Activated CD4-positive, alpha-beta T cell treated with anti-CD3 and anti-CD28 coated beads for 48 hours (primary cell): ENCODE measurements around the gene INPP4B.
"Not testable (repeated sequence)": the region's sequence is repeated elsewhere in the genome, so short reads cannot be mapped to it uniquely, and the experiment has no call there.

ENCODE experiments used
- DNase-seq: peaks from one replicate; pipeline ENCODE4 v3.0.0-alpha.2; 2020

INPP4B gene

DNA sequence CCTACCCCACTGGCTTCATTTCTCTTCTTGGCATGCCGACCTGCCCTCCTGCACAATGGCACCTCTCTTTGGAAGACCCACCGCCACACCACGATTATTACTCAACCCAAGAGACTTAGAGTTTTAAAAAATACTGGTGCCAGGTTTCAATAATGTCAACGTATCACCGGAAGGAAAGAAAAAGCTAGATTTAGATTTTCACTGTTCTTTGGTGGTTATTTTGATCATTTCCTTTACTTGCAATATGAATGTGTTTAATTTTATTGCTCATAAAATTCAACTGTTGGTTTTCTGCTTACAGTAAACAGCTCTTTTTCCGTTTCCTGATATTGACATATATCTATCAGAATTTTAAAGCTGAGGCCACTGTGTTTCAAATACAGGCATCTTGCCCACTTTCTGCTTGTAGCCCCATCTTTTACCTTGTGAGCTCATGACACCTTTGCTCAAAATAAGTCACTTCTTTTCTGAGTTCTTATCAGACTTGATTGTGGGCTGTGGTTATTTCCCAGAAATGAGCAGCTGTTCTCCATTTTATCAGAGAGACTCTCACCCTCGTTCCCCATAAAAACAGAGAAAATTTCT is 439.1 kb downstream of the INPP4B start:
- peak; percentile 65 for DNase-seq

DNA sequence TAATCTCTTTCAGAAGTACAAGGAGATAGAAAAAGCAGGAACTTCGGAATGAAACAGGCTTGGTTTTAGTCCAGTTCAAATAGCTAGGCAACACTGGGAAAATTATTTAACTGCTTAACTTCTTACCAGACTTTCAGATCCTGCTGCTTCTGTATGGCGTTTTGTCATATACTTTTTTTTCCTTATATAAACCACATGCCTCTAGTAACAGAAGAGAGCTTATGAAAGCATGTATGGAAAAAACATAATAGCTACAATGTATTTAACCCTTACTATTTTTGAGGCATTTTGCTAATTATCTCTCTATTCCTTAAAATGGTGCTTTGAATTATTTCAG is 439.6 kb downstream of the INPP4B start:
- DNase-seq = no peak

DNA sequence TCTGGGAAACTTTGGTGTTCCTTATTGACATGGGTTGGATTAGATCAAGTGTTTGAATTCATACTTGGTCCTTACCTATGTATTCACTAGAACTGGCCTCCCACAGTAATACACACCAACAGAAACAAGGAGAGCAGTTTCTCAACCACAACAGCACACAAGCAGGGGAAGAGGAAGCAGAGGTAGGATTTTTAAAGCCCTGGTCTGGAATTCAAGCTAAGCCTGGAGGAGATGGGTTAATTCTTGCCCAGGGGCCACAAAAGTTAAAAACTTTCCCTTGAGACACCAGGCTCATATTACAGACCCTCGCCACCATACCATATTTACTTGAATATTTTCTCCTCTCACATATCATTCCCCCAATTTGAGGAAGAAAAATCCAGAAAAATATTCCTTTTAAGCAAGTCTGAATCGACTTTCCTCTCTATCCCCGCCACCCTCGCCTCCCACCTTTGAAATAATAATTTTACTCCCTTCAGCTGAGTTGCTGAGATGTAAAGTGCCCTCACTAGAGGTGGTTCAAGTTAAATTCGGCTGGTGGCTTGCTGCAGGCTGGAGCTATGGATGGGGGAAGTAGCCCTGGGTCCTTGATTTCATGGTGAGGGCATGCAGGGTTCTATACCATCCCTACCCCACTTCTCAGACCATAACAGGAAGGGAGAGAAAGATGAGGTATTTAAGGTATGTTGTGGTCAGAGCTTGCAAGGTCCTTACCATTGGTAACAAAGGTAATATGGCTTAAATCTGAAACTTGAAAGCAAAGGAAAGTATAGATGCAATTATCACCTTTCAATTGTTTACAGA is 440.2 kb downstream of the INPP4B start:
- DNase-seq = peak; percentile 32

DNA sequence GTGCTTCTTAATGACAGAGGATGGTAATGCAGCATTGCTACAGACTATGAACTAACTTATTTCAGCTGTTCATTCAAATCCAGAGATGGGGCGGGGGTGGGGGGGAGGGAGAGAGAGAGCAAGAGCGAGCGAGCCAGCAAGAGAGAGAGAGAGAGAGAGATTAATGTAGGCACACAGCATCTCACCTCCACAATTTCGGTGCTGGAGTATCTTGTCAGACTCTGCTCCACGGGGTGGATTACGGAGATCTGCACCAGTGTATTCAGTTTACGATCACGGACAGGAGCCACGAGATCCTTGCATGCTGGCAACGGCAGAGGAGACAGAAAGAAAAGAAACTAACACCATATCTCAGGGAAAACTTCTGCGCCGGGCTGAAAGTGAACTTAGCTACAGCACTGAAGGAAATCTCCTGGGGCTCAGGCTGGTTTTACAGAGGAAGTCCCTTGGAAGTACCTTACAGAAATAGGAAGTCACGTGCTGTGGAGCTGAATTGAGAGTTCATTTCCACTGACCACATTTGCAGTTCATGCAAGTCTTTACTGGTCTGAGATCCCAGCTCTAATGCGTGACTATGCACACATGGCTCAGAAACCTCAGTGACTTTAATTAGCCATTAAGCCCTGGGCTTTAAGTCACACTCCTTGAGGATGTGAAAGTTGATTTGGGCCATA is 440.9 kb downstream of the INPP4B start:
- peak; percentile 71 for DNase-seq

DNA sequence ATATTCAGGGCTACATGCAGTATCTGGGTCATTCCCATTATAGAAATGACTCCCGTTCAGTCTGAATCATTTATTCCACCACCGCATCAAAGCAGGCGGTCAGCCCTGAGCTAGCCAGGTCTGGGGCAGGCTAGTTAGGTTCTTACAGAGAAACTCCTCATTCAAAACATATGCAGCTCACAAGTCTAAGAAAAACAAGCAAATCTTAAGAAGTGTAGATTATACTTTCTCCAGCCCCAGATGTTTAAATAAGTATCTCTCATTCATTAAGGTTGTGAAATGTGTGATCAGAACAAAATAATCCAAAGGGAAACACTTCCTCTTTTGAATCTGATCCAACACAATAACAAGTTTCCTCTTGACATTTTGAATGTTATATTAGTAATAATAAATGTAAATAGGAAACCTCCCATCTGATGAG is 441.9 kb downstream of the INPP4B start:
- peak; percentile 81 for DNase-seq

DNA sequence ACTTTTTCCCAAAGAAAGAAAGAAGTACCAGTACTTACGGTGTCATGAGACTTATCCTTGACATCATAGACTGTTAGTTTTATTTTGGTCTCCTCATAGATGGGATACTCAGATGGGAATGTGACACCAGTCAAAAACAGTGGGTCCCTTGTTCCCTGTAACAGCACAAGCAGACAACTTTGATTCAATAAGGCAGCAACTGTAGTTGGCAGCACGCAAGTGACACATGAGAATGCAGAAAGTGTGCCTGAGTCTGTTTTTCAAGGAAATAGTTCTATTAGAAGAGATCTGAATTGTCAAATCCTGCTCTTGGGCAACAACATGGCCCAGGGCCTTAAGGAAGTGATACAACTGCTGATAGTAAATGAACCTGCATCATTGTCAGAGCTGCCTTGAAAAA is 443.2 kb downstream of the INPP4B start:
- no peak for DNase-seq

DNA sequence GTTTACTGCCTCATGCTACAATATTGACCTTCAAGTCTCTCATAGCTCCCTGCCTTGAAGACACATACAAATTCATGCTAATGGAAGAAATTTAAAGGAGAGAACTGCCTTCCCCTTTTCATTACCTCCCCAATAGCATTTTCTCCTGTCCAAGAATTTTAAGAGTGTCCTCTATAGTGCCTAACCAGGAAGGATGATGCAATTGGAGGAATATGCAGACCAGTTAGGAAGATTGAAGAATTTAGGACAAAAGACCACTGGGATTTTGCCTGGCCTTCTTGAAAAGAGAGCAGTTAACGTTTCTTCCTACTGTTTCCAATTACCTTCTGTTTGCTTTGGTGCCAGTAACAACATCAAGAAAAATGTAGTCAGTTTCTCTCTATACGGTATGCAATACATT is 443.9 kb downstream of the INPP4B start:
- DNase-seq = no peak

DNA sequence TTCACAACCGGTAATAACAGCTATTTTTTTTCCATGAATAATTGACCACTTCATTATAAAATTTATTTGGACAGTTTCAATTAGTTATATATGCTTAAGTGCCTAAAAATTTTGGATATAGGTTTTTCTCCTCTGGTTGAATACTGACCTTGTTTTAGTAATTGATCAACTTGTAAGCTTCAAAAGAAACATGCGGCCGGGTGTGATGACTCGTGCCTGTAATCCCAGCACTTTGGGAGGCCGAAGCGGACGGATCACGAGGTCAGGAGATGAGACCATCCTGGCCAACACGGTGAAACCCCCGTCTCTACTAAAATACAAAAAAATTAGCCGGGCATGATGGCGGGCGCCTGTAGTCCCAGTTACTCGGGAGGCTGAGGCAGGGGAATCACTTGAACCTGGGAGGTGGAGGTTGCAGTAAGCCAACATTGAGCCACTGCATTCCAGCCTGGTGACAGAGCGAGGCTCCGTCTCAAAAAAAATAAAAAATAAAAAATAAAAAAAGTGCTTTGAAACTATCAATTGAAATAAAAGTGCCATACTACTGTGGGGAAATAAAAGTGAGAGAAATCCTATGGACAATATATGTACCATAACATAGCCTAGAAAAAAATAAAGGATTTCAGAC is 448.6 kb downstream of the INPP4B start:
- DNase-seq = not testable (repeated sequence)

DNA sequence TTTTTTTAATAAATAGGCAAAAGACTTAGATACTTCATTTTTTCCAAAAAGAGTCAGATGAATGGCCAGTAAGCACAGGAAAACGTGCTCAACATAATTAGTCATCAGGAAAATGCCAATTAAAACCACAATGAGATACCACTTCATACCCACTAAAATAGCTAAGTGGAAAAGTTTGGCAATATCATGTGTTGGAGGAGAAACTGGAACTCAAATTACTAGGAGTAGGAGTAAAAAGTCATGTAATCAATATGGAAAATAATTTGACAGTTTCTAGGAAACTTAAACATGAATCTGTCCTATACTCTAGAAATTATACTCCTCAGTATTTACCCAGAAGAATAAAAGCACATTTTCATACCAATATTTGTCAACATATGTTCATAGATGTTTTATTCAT is 449.8 kb downstream of the INPP4B start:
- no peak for DNase-seq

DNA sequence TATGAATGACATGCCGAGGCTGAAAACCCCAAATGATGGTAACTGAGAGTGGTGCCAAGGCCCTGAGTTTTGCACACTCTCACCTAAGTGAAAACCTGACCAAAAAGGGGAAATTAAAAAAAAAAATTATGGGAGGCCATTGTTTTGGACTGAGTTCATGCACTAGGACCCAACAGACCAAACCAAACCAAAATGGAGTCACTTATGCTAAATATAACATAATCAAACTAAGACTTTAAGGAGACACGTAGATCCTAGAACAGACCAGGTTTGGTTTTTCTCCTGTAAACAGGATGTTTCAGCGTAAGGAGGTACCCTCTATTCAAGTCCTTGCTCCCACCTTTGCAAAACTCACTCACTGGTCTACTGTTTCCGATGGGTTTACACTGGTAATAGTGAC is 453.0 kb downstream of the INPP4B start:
- DNase-seq = no peak

DNA sequence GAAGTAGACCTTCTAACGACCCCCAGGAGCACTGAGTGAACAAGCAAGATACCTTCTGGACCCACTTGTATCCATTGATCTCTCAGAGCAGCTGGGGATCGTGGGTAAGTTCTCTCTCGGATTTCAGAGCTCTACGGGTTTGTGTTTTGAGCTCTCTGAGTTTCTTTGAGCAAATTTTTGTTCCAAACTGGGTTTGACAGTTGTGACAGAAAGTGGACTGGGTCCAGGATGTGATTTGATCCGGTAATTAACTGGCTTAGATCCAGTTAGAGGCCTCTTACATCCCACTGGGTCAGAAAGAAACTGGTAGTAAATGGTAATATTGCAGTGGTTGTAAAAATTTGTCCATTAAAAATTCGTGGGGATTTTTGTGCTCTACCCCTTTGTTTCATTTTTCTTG is 459.2 kb downstream of the INPP4B start:
- no peak for DNase-seq

DNA sequence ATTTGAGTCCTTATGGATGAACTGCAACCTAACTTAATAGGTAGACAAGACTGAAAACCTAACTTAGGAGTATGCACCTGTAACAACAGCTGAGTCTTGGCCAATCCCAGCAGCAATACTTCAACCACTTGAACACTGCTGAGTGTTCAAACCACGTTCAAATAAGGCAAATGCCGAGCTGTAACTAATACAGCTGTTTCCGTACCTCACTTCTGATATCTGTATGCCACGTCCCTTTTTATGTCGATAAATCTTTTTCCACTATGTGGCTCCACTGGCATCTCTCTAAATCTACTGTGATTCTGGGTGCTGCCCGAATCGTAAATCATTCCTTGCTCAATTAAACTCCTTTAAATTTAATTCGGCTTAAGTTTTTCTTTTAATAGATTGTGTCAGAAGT is 459.7 kb downstream of the INPP4B start:
- DNase-seq = no peak

DNA sequence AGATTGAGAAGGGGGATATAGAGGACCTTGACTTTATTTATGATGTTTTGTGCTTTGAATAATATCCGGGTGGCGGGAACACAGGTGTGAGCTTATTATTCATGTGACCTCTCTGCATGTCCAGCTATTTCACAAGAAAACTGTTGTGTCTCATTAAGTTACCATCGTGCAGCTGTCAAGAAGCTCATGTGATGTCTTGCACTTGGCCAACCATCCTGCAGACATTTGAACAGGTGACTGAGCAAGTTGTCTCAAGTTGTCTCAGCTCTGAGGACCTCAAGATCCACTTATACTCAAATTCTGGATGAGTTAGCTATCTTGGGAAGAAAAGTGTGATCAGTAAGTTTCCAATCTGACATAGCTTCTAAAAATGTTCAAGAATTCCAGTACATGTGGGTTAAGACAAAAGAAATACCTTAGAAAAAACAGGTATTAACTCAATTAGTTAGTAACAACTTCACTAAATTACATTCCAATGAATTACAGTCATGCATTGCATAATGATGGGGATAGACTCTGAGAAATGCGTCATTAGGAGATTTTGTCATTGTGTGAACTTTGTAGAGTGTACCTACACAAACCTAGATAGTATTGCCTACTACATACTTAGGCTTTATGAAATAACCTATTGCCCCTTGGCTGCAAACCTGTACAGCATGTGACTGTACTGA is 462.2 kb downstream of the INPP4B start:
- DNase-seq = no peak

DNA sequence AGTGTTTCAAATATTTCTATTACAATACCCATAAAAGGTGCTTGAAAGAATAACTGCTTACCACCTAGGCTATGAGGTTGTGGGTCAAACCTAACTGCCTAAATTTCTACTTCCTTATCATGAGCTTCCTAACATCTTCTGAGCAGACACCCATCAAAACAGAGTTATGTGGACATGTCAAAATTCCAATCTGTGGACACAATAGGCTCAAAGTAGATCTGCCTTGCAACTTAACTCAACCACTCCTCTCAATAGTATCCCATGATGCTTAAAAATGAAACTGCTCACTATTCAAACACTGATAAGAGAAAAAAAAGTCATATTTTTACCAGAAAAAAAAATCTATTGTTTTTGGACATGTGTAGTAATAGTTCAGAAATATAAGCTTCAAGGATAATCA is 462.7 kb downstream of the INPP4B start:
- no peak for DNase-seq

DNA sequence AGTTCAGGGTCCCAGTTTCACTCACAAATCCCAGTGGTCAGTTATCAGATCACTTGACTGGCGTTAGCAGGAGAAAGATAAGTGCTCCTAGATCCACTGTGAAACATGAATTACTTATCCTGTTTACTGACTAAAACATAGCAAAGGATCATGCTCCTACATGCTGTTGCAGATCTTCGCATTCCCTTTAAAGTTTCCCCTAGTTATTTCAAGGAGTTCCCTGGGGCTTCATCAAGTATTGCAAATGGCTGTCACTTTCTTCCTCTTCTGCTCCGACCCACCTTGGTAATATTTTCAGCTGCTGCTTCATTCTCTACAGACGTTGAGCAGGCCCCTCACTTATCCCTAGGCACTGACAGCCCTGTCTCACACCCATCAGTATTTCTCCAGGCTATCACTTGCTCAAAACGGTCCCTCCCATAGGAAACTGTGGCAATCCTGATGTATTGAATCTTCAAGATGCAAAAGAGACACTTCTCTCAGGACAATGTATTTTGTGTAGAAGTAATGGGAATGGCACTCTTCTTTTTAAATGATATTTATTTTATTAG is 466.0 kb downstream of the INPP4B start:
- DNase-seq = no peak

DNA sequence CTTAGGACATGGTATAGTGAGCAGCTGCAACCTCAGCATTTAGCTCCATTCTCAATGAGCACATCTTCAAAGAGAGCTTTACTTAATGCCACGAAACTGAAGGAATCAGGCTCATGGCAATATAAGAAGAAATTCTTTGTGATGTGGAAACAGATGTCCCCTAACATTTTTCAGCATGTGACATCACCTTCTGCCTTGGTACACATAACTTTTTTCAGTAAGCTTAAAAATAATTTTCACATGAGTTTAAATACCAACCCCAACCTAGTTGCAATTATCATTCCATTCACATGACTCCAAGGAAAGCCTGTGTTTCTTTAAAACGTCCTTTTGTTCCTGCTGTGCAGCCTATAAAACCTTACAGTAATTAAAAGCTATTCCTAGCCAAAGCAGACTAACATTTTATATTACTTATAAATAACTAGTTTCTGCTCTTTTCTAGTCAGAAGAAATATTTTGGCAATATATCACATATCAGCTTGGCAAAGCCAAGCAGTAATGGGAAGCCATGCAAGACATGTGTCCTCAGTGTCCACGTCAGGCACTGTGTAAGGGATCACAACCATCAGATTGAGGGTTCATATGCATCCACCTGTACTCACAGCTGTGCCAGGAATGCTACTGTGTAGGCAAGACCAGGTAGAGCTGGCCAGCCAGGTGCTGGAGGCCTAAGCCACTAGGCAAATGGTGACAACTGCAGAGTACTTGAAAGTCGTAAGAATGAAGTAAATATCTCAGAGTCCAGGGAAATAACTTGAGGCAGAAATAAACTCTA is 466.6 kb downstream of the INPP4B start:
- no peak for DNase-seq

DNA sequence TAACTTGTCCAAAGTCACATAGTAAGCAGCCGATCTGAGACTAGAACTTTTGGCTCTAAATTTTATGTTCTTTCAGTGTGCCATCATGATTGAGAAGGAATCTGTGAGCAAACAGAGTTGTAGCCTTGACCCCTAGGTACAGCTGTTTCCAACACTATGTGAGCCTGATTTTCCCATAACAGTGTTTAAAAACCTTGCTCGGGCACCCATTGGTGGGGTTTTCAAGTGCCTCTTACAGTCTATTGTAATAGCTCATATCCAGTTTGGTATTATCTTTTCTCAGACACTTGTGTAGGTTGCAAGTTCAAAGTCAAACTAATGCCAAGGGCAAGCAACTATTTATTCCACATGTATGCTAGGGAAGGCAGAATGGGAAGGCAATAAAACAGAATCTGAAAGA is 467.9 kb downstream of the INPP4B start:
- no peak for DNase-seq

DNA sequence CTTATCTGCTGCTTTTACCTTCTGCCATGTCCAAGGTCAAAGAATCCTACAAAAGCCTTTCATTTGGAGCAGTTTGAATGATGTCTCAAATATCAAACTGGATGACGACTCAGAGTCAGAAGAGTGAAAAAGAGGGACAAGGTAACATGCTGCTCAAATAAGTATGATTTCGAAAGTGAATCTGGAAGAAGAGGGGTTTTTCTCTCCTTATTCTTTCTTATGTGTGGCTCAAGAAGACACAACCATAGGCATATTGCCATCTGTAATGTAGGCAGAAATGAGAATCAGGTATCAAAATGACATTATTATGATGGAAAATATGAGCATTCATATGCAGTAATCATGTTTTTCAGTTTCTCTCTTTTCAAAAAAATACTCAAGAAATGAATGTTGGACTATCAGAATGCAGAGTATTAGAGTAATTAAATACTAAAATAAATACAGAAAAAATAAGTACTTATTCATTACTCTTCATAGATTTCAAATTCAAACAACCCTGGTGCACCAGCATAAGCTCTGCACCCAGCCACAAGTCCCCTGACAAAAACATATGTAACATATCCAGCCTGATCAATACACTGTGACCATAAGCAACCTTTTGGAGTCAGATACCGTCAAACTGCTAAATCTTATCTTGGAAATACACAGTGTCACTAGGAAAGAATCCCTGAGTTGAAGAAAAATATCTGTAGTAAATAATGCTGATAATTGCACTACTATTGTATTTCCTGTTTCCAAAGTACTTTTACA is 468.6 kb downstream of the INPP4B start:
- no peak for DNase-seq

DNA sequence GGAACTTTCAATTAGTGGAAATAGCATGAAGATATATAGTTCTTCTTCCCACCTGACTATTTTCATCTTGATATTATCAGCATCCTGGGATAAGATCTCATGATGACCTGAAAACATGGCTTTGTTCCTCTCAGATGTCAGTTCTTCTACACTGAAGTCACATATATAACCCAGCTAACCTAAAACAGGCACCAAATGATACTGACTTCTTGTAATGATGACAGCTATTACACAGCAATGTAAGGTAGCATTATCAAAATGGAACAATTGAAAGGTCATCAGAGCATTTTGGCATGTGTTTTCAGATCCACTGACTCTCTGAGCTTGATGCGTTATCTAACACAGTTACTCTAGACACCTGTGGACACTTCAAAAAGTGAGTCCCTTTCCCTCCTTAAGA is 469.9 kb downstream of the INPP4B start:
- no peak for DNase-seq

DNA sequence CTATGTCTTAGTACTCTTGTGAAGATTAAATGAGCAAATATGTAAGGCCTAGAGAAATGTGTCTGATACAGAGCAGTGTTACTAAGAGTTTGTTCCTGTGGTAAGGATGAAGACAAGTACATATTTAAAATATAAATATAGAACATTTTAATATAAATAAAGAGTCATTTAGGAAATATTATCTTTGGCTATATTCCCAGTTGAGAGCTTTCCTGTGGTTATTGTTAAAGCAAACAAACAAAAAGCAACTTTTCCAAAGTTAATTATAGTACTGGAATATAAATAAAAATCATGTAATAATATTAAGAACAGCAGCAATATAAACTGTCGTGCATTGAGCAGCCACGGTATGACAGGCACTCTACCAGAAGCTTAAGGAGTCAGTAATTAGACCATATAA is 472.5 kb downstream of the INPP4B start:
- DNase-seq = no peak

DNA sequence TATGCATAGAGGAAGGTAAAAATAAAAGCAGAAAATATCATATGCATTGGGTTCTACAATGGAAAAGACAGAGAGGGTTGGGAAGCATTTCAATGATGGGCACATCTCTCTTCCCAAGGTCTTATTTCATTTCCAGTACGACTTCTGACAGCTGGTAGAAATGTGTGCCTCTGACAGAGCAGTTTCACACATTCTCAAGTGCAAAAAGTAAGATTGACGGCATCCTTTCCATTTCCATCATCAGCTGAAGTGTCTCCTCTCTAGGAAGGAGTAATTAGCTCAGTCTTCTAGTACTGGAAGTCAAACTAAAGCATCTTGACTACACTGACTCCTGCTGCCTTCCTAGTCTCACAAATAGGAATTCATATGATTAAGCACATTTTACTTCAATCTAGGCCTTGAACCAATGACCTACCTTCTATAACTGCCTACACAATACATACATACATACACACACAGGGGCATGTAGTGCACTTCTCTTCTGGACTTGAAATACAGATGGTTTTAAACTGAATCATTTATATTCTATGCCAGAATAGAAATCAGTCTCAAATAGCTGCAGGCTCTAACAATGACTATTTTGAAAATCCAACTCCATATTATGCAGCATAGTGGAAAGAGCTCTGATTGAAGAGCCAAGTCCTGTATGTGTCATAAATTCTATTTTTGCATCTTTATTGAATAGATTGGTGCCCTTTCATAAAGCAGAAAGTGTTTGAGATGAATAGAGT is 473.4 kb downstream of the INPP4B start:
- DNase-seq = no peak
